ENCODE results near the gene APOBEC3B.
"Not testable (repeated sequence)": the region's sequence is repeated elsewhere in the genome, so short reads cannot be mapped to it uniquely, and the experiment has no call there.

APOBEC3B gene

GRCh38 chr22:38967451-38968450 lies 14.4 kb upstream of the APOBEC3B start:
- DNase-seq (ENCODE audit: low read depth, low spot score): no peak

GRCh38 chr22:38968801-38969200 lies 13.3 kb upstream of the APOBEC3B start:
- DNase-seq (ENCODE audit: low read depth, low spot score): no peak

- DNase-seq (ENCODE audit: low read depth, low spot score): no peak
Observed at GRCh38 chr22:38970551-38970950, 11.6 kb upstream of the APOBEC3B start.

GRCh38 chr22:38971202-38971601 lies 10.9 kb upstream of the APOBEC3B start:
- DNase-seq (ENCODE audit: low read depth, low spot score): no peak

- DNase-seq (ENCODE audit: low read depth, low spot score): no peak
Observed at GRCh38 chr22:38971791-38972190, 10.4 kb upstream of the APOBEC3B start.

- DNase-seq (ENCODE audit: low read depth, low spot score): no peak
Observed at GRCh38 chr22:38972558-38972957, 9.6 kb upstream of the APOBEC3B start.

- peak; percentile 28 for DNase-seq (ENCODE audit: low read depth, low spot score)
Observed at GRCh38 chr22:38973289-38974169, 8.6 kb upstream of the APOBEC3B start.

- no peak for DNase-seq (ENCODE audit: low read depth, low spot score)
Observed at GRCh38 chr22:38974170-38974825, 7.8 kb upstream of the APOBEC3B start.

- DNase-seq (ENCODE audit: low read depth, low spot score): no peak
Observed at GRCh38 chr22:38974826-38975175, 7.3 kb upstream of the APOBEC3B start.

GRCh38 chr22:38977289-38977688 lies 4.9 kb upstream of the APOBEC3B start:
- not testable (repeated sequence) for DNase-seq (ENCODE audit: low read depth, low spot score)

- DNase-seq (ENCODE audit: low read depth, low spot score): not testable (repeated sequence)
Observed at GRCh38 chr22:38980587-38980986, 1.6 kb upstream of the APOBEC3B start.

- DNase-seq (ENCODE audit: low read depth, low spot score): no peak
Observed at GRCh38 chr22:38981005-38981991, 849 bp upstream of the APOBEC3B start.

GRCh38 chr22:38984224-38984623 lies 2.1 kb downstream of the APOBEC3B start:
- DNase-seq (ENCODE audit: low read depth, low spot score): no peak

- peak; percentile 56 for DNase-seq (ENCODE audit: low read depth, low spot score)
Observed at GRCh38 chr22:38984784-38985757, 2.9 kb downstream of the APOBEC3B start.

- no peak for DNase-seq (ENCODE audit: low read depth, low spot score)
Observed at GRCh38 chr22:38986629-38987028, 4.5 kb downstream of the APOBEC3B start.

GRCh38 chr22:38987171-38987895 lies 5.2 kb downstream of the APOBEC3B start:
- no peak for DNase-seq (ENCODE audit: low read depth, low spot score)

GRCh38 chr22:38989466-38989865 lies 7.3 kb downstream of the APOBEC3B start:
- DNase-seq (ENCODE audit: low read depth, low spot score): no peak

- DNase-seq (ENCODE audit: low read depth, low spot score): not testable (repeated sequence)
Observed at GRCh38 chr22:38992871-38993371, 10.8 kb downstream of the APOBEC3B start.
